GM21515 (cell line): ENCODE measurements around the gene CALM1.

ENCODE experiments used
- ATAC-seq: cut with Tn5 transposase; IDR thresholded peaks from one replicate; pipeline ENCODE4 v1.9.1; 2021; ENCODE audit not compliant: unreplicated experiment

Gene CALM1

GRCh38 chr14:90407230-90407629, 10.4 kb downstream of the CALM1 start:
- ATAC-seq: no peak

- ATAC-seq: no peak
These were observed 11.9 kb downstream of the CALM1 start for GRCh38 chr14:90408713-90409112.

DNA sequence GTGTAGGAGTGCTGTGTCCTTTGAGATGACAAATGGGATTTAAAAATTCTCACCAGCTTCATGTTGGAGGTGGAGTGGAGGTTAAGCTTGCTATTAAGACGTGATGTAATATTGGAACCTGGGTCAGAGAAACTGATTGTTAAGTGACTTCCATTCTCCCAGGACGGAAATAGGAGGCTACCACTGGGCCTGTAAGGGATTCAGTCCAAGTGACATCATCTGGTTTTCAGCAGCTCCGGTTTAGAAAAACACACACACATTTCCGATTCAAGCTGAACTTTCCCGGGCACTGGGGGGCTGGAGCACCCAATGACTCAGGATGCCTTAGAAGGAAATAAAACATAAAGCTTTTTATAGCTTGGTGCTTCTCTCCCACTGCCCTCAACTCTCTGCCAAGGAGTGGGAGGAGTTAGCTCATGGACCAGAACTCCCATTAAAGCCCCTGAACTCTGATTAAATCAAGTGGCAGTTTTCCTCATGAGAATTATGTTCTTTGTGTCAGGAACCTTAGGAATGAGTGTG, 12.4 kb downstream of the CALM1 start:
- no peak for ATAC-seq

DNA sequence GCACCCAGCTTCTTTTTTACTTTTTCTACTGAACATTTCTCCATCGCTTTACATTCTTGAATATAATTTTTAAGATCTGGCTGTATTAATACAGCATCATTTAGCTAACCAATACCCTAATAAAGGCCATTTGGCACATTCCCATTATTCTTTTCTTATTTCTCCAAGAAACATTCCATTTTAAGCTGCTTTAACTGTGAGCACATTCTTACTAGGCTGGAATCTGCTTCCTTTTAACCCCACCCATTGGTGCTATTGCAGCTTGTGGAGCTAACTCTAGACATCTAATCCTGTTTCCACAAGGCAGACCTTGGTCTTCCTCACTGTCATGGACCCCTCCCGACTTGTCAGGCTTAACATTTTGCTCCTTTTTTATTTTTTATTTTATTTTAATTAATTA, 15.2 kb downstream of the CALM1 start:
- ATAC-seq: no peak

DNA sequence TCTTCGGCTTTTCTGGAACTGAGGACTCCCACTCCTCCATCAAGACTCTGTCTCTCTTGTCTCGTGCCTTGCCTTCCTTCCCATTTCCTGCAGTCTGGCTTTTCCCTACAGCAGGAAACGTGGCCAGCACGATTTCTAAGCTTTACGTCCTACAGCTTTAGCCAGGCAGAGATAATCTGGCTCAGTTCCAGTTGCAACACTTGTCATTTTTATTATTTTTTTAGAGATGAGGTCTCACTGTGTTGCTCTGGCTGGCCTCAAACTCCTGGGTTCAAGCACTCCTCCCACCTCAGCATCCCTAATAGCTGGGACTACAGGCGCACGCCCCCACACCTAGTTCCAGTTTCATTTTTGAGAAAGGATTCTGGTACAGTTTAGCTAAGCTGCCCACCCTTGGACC, 19.9 kb downstream of the CALM1 start:
- ATAC-seq: no peak

GRCh38 chr14:90418053-90418452, 21.2 kb downstream of the CALM1 start:
- no peak for ATAC-seq

GRCh38 chr14:90419200-90419599, 22.4 kb downstream of the CALM1 start:
- ATAC-seq: no peak

DNA sequence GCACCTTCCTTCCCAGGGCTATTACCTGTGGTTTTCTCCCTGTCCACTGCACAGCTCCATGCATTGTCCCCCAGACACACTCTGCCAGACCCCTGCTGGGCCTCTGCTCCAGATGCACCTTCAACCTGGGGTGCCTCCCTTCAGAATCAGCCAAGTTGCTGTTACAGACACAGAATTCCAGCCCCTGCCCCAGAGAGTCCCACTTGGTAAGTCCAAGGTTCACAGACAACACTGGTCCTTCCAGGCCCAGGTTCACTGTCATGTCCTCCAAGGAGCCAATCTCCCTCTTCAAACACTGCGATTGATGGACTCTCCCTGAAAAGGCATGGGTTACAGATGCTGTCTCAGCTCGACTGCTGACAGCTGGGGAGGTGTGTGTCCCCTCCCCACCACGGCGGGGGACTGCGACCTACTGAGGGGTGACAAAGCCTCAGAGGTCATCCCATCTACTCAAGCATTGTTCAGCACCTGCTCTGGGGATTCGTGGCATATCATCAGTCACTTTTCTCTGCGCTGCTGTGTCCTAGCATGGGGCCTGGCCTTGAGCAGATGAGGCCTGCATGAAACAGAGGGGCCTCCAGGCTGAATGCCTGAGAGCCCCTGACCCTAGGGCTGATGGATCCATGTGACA, 24.3 kb downstream of the CALM1 start:
- no peak for ATAC-seq

GRCh38 chr14:90421632-90422020, 24.8 kb downstream of the CALM1 start:
- ATAC-seq: no peak

DNA sequence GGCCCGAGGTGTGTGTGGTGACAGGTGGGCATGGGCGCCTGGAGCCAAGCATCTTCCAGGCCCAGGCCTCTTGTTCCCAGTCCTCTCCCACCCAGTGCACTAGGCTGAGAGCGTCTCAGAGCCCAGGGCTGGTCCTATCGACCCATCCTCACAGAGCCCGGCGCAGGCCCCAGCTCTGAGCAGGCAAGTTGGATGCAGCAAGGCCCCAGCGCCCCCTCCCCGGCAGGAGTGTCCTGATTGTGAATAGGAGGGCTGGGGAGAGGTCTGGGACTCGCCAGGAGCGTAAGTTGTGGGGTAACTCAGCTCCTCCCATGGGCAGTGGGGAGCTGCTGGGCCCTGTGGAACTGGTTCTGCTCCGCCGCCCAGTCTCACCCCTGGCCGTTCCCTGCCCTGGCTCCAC, 26.3 kb downstream of the CALM1 start:
- ATAC-seq: no peak

DNA sequence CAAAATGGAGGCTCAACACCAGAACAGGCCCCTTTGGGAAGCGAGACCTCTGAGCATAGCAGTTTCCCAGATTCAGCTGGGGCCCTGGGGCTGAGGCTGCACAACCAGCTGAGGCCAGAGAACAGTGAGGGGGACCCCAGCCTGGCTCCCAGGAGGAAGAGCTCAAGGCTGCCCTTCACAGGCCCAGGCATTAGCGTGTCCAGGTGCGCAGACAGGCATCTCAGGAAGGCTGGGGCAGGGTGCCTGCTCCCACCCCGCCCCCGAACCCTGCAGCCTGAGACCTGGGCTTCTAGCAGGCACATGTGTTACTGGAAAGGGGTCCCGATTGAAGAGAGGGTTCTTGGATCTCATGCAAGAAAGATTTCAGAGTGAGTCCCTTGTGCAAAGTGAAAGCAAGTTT, 27.2 kb downstream of the CALM1 start:
- ATAC-seq: no peak

- no peak for ATAC-seq
These were observed 28.0 kb downstream of the CALM1 start for GRCh38 chr14:90424686-90425372.

- ATAC-seq: no peak
These were observed 28.6 kb downstream of the CALM1 start for GRCh38 chr14:90425373-90425879.

DNA sequence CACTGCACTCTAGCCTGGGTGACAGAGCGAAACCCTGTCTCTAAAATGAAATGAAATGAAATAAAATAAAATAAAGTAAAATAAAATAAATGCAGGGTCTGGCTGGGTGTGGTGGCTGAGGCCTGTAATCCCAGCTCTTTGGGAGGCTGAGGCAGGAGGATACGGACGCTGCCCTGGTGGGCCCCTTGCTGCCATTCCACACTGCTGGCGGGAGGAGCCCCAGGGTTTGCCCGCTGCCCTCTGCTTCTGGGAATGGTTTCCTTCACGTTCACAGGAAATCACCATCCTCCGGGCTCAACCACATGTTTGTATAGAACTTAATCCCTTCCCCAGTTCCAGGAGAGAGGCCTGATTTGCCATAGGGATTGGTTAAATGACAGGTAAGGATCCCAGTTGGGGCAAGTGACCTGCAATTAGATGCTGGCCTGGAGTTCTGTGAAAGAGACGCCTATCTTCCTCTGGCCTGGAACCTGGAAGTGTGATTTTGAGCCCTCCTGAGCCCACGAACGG, 29.3 kb downstream of the CALM1 start:
- no peak for ATAC-seq

GRCh38 chr14:90426663-90427062, 29.8 kb downstream of the CALM1 start:
- no peak for ATAC-seq

- no peak for ATAC-seq
These were observed 31.1 kb downstream of the CALM1 start for GRCh38 chr14:90427848-90428426.

DNA sequence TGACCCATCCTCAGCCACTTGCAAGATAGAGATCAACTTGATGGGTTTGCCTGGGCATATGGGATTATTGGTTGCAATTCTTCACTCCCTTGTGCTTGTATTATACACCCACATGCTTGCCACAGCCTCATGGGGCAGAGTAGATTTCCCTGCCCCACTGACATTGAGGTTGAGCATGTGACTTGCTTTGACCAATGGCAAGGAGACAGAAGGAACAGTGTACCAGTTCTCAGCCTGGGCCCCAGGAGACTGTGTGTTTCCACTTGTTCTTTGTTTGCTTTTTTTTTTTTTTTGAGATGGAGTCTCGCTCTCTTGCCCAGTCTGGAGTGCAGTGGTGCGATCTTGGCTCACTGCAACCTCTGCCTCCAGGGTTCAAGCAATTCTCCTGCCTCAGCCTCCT, 31.8 kb downstream of the CALM1 start:
- no peak for ATAC-seq

- ATAC-seq: no peak
These were observed 32.4 kb downstream of the CALM1 start for GRCh38 chr14:90429236-90429635.

GRCh38 chr14:90429754-90430153, 32.9 kb downstream of the CALM1 start:
- ATAC-seq: no peak

DNA sequence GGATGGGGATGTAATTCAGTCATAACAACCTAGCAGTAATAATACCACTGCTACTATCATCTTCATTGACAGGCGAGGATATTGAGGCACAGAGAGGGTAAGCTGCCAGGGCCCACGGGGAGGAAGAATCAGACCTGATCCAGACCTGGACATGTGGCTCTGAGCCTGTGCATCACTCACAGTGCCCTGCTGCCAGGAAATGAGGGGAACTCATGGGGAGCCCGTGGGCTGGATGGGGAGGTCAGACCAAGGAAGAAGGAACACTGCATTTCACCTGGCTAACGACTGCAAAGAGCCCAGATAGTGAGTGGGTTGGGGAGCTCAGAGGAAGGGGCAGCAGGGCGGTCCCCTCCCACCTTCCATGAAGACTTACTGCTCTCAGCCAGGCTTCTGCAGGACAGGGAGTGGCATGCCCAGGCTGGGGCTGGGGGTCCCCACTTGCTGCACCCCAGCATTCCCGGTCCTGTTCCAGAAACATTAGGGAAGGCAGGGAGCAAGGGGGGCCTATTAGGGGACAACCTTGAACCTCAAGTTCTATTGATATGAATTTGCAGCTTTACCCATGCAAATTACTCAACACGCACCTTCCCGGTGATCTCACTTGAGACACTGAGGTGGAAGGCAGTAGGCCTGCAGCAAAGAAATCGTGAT, 37.7 kb downstream of the CALM1 start:
- no peak for ATAC-seq

- ATAC-seq: no peak
These were observed 42.0 kb downstream of the CALM1 start for GRCh38 chr14:90438841-90439240.
